ENCODE results near the gene OXGR1.
"Not testable (repeated sequence)": the region's sequence is repeated elsewhere in the genome, so short reads cannot be mapped to it uniquely, and the experiment has no call there.

OXGR1 gene

DNA sequence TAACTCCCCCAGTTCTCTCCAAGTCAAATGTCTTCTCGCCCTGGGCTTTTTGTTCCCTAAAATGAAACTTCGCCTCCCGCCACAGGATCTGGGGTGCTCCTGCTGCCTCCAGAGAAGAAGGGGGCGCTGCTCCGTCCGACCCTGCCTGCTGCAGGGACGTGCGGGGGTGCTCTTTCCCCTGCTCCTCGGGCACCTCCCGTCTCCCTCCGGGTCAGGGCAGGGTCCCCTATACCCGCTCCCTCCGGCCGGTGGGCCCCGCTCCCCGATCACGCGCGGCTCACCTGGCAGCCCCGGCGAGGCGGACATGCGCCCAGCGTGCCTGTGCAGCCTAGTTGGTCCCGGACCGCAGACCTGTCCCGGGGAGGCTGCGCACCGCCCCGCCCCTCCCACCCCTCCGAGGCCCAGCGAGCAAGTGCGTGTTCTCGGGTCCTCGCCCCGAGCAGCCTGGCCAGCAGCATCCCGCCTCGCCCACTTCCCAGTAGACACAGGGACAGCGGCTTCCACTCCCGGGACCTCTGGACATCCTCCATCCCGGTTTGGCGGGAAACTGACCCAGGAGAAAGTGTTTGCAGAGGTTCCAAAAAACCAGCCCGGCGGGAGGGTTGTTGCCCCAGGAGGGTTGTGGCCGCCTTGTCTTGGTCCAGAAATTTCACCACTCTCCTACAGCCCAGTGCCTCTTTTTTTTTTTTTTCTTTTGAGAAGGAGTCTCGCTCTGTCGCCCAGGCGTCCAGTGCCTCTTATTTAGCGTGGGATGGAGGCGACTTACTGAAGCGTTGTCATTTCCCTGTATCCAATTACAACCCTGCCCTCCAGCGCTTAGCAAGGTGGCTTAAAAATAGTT, at the start of gene OXGR1:
OXGR1 (minus strand) TSS at position 460 of the 841 bp plus-strand sequence. CDS start 6,717 bp downstream, outside the sequence.
- no peak for DNase-seq

DNA sequence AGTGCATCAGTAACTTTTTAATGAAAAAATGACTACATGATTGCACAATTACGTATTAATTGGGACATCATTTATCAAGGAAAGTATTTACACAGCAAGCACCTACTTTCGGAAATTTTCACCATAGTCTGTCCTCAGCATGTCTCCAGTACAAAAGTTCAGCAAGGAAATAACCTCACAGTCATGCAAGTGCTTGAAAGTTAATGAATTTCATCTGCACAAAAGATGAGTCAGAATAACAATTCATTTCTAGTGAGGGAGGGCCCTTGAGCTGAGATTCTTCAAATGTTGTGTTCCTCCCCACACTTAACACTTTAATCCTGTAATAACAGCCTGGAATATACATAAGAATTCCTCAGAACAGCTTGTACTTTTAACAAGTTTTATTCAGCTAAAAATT, 49.0 kb upstream of the OXGR1 start:
- no peak for DNase-seq

DNA sequence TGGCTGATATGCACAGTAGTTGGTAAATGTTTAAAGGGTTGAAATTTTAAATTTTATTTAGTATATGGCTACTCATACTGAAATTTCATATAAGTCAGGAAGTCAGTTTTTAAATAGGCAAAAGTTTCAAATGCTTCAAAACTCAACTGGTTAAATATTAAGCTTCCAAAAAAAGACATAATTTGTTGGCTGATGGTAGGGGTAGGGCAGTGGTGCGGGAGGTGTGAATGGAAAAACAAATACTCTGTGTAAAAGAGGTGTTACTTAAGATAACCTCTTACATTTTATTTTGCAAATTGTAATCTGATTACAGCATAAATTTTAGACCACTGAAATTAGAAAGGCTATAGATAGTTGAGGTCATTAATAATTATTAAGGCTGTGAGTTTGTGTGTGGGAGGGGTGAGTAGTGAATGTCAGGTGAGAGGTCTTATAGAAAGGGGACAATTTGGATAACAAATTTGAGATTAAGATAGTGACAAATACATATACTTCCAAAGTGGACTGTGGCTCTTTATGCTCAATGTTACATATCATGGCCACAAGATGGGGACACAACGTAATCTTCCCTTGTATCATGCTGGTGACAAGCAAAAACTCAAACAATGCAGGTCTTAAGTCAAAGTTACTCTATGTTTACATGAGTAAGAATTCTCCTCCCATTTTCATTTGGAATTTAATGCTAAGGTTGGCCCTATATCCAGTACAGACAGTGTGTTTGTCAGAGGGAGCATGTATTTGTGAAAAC, 36.6 kb upstream of the OXGR1 start:
- peak in 1 of 2 donors; percentile 7 for DNase-seq

DNA sequence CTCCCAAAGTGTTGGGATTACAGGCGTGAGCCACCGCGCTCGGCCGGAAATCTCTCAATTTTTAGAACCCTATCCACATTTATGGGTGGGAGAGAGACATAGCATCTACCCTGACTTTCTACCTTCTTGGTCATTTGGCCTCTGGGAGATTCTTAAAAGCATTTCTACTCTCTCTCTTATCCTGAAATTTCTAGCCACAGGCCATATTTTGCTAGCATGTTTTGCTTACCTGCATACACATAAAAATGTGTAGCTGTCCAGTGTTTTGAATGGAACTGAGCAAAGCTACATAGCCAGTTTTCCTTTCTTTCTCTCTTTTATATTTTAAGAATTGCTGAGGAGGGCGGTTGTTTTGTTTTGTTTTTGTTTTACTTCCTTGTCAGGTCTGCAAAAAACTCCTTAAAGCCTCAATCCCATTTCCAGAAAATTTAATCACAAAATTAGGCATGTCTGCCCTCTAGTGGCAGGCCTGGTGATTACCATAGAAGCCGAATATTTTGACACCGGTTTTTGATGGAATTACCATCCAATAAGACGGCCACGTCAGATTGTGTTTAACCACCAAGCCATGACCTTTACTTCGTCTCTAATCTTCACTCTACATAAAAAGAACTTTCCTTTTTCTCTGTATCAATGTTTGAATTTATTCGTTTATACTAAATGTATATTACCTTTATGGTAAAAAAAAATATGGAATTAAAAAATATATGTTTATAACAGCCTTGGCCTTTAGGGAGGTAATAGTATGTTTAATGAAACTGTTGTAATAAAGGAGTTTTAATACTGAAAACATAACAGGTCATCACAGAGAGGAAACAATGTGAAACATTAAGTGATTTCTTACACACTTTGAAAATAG, 34.4 kb upstream of the OXGR1 start:
- peak; percentile 38 to 94 for DNase-seq

DNA sequence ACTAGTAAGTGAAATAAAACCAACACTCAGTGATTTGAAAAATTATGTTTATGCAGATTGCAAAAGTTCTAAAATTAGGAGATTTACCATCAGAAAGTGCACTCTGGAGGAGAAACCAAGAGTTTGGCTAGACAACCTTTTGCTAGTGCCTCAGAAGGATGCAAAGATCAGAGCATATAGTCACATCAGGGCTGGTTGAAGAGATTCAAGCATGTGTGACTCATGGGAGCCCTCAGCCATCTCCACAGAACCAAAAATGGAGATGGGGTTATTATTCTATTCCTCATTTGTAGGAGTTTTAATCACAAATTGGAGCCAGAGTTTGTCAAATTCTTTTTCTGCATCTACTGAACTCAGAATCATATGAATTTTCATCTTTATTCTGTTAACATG, 32.9 kb upstream of the OXGR1 start:
- no peak for DNase-seq

DNA sequence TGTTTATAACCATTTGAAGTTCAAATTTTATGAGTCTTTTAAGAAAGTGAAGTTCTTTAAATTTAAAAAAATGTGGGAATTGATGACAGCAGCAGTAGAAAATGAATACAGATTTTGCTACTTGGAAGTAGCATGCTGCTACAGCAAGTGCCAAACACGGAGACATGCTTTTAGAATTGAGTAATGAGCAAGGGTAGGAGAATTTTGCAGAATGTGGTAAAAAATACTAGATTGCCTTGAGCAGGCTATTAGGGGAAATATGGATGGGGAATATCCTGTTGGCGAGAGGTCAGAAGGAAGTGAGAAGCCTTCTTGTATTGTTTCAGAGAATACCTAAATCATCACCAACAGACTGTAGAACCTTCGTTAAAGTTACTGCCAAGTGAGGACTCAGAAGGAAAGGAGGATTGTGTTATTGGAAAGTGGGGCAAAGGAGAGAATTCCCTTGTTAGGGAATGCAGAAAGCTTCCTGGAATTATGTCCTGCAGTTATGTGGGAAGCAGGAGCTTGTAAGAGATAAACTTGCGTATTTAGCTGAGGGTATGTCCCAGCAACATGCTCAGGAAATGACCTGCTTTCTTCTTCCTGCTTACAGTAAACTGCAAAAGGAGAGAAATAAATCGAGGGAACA, 32.4 kb upstream of the OXGR1 start:
- no peak for DNase-seq

DNA sequence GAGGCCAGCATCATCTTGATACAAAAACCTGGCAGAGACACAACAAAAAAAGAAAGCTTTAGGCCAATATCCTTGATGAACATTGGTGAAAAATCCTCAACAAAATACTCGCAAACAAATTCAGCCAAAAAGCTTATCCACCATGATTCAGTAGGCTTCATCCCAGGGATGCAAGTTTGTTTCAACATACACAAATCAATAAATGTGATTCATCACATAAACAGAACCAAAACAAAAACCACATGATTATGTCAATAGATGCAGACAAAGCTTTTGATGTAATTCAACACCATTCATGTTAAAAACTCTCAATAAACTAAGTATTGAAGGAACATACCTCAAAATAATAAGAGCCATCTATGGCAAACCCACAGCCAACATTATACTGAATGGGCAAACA, 29.5 kb upstream of the OXGR1 start:
- not testable (repeated sequence) for DNase-seq

DNA sequence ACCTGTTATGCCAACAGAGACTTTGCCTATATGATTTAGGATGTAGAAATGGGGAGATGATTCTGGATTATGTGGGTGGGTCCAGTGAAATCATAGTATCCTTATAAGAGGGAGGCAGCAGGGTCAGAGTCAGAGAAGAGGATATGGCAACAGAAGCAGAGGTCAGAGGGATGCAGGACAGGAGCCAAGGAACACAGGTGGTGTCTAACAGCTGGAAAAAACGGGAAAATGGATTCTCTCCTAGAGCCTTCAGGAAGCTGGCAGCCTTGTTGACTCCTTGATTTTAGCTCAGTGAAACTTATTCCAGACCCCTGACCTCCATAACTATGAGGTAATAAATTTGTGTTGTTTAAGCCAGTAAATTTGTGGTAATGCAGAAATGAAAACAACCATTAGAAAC, 28.8 kb upstream of the OXGR1 start:
- no peak for DNase-seq

DNA sequence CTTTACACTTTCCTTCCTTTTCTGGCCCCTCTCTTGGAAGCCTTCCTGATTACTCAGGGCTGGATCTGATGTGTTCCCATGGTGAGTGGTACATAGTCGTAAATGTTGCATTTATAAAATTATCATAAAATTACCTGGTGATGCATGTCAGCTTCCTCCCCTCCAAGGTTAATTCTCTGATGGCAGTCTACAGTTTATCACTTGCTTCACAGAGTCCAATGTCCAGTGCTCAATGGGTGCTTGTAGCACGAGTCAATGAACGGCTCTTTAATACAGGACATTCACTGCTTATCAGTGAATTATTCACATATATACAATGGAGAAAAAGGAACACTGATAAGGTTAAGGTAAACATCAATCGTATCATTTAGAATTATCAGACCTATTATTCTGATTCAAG, 27.0 kb upstream of the OXGR1 start:
- DNase-seq, result no peak

DNA sequence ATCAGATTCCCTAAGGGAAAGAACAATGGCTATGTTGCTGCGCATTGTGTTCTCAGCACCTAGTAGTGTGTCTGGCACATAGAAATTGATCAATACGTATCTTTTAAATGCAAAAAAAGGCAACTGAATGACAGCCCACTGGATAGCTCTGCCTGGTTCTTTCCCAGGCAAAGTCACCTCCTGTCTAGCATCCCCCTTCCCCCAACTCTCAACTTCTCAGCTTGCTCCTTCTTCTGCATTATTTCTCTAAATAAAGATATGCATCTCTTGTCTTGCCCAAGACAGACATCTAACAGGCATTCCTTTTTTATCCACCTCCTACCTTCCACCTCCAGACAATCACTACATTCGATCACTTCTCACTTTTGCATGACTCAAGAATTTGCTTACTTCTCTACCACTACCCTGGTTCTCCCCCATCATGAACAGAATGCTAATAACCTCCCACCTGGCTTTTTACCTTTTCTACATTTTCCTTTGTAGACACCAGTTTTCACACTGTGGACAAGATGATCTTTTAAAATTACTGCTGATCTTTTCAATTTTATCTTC, 26.5 kb upstream of the OXGR1 start:
- no peak for DNase-seq

DNA sequence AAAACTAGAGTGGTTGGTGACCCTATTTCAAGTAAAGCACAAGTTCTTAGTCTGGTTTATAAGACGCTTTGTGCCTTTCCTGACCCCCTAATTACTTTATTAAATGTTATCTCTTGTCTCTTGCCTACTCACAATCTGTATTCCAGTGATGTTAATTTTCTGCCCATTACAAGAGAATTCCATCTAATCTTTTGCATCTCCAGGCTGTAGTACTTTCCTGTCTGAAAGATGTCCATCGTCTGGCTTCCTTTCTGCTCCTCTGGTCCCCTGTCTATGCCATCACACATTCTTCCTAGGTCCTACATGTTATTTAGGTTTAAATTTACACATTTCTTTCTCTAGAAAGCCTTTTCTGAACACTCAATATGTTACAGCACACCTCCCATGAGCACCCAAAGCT, 25.9 kb upstream of the OXGR1 start:
- DNase-seq, result no peak

DNA sequence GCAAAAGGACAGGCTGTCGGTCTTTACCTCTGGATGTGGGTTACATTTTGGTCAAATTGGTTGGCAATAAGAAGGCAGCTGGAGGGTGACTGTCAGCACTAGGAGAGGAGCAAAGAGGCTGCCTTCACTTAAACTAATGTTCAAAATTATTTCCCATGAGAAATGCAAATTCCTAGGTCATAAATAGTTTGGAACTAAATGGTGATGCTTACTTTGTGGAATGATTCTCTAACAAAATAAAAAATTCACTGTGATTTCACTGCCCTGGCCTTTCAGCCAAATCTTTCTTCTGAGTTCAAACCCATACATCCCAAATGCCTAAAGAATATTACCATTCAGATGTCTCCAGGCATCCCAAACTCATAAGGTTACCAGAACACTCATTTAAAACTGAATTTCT, 25.0 kb upstream of the OXGR1 start:
- no peak for DNase-seq

DNA sequence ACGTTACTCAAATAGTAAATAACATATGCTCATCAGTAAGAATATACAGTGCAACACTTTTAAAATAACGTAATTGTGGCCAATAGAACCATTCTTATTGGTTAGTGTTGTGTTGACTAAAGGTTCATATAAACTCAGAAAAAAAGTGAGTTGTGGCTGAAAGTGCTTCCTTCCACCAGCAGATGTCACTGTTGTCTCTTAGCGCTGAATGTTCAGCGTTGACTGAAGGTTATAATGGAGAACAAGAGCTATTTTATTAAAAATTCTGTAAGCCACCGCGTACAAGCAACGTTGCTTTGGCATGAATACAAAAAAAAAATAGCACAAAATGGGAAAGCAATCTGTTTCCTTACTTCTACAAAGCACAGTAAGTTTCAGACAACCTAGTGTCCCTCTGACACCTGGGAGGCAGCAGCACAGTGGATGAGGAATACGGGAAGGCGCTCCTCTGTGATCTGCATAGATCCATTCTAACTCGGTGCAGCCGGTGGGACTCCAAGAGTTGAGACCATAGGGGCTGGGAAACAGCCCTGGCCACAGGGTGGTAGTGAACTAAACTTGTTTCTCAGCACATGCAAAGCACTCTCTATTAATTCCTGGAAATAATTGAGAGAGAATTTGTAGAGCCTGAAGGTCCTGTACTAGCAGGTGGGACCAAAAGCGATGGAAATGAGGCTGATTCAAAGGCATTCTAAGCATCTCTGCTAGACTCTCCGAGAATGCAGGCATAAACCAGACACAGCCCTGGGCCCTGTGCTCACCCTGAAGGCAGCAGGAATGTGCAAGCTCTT, 23.9 kb upstream of the OXGR1 start:
- DNase-seq, result peak; percentile 47 to 84

DNA sequence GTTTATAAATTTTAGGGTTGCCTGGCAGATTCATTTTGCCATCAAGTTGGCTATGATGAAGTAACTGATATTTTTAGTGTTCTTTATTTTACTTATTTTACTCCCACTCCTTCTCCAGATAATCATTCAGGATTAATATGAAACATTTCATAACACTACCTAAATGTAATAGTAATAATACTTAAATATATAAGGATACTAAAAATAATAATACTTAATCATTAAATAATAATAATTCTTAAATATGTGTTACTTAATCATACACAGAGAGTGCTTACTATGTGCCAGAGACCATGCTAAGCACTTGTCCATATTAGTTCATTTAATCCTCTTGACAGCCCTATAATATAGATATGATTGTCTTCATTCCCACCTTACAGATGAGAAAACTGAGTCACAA, 23.0 kb upstream of the OXGR1 start:
- no peak for DNase-seq

DNA sequence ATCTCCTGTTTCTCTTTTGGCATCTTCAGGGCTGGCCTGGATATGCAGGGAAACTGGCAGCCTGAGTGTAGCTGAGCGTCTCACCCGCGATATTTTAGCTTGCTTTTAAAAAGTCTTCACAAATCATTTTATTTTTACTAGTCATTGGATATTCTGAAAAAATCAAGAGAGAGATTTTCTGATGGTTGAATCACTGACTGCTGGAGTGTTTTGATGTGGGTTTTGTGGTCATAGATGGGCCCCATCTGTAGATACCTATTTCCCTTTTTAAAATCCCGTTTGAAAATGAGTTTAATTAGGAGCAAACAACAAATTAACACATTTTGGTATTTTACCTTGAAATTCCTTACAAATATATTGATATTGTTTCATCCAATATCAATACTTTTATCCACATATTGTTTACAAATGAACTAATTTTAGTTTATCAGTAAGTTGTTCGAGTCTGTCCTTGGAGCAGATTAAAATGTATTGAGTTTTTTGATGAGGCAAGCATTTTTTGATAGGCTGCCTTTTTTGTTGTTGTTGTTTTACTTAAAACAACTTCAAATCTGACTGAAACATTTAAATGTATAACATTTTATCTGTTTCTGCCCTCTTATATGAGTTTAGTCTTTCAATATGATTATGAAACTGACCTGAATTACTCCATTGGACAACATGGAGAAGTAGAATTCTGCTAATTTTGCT, 21.5 kb upstream of the OXGR1 start:
- no peak for DNase-seq

DNA sequence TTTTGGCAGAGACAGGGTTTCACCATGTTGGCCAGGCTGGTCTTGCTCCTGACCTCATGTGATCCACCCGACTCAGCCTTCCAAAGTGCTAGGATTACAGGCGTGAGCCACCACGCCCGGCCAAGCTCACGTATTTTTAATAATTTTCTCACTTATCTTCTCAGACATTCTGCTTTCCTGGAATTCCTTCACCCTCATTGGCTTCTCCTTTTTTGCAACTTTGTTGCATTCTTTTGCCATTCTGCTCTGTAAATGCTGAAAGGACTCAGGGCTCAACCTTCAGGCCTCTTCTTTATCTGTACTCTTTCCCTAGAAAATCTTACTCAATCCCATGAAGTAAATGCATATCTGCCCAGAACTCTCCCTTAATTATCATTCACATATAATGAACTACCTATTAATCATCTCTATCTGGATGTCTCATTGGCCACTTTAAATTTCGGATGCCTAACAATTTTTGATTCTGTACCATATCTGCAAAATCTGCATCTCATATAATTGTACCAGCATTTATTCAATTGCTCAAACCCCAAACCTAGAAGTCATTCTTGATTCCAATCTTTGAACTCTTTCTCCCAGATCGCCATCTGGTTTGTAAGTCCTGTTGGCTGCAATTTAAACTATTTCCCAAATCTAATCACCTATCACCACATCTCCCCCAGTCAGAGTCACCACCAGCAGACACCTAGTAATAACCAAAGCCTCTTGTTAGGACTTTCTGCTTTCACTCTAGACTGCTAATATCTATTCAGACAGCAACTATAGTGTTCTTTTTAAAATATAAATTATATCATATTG, 18.2 kb upstream of the OXGR1 start:
- DNase-seq, result no peak

DNA sequence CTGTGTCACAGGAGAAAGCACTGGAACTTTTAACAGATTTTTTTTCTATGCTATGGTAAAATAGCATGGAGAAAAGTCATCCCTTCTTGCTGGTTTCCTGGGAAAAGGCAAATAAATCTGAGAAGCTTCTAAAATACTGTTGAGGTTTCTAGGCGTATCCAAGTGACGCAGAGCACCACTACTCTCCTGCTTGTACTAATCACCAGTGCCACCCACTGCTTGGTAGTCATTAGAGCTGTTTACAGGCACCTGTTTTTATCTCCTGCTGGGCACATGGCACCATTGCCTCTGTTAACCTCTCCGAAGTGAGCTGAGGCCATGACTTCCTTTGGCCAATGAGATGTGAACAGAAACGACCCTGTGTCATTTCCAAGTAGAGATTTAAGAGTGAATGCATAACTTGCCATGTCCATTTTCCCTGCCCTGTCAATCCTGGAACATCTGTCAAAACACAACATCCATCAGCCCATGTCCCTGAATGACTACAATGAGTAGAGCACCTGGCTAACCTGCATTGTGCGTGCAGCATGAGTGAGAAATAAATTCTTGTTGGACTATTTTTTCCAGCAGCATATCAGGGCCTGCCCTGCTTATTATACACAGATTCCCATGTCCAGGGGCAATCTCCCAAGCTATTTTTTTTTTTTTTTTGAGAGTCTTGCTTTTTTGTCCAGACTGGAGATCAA, 17.3 kb upstream of the OXGR1 start:
- DNase-seq, result no peak

DNA sequence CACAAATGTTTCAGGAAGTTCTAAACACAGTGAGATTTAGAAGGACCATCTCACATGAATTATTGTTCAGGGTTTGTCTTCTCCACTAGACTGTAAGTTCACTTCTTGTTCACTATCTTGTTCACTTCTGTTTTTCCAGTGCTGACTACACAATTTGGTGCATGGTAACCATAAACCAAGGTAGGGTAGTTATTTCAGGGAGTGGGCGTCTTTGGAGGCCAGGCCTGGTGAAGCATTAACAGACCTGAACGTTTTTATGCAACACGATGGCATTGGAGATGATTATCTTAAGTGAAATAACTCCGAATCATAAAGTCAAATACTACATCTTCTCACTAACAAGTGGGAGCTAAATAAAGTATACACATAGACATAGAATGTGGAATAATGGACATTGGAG, 14.4 kb upstream of the OXGR1 start:
- DNase-seq, result no peak

DNA sequence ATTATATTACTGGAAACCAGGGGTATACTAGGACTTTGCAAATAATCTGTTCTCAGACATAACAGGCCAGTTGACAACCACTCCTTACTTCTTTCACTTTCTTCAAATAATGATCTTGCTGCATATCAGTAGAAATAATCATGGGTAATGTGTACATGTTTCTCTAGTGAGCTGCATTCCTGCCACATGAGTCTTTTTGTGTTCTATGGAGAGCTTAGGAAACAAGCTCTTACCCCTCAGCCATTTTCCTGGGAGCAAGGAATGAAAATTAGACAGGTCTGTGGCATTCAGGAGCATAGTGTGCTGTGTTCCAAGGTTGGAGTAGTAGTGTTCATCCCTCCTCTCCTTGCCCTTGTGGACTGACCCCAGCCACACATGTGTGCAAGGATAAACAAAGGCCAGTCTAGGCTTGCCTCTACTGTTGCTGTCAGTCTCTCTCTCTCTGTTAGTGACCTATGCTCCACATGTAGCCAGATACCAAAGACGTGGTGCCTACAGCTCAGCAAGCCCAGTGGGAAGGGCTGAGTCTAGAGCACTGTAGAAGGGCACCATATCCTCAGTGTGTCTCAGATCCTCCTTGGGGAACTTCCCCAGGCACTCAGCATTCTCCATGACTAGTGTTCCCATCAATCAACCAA, 11.5 kb upstream of the OXGR1 start:
- no peak for DNase-seq

Data from inflammatory macrophage treated with lipopolysaccharide for 1 hour (primary cell).